GM21528 (cell line): ENCODE measurements around the gene LYPD3.

Experiments
- ATAC-seq: cut with Tn5 transposase; IDR thresholded peaks from one replicate; pipeline ENCODE4 v1.9.1; 2021; ENCODE audit warnings: mild to moderate bottlenecking, moderate library complexity; ENCODE audit not compliant: unreplicated experiment, low FRiP score

The LYPD3 gene

DNA sequence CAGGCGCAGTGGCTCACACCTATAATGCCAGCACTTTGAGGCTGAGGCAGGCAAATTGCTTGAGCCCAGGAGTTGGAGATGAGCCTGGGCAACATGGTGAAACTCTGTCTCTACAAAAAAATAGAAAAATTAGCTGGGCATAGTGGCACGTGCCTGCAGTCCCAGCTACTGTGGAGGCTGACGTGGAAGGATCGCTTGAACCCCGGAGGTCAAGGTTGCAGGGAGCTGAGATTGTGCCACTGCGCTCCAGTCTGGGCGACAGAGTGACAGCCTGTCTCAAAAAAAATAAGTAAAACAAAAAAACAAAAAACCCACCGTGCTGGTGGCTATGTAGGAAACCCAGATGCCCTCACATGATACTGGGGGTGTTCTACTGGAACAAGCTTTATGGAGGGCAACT, 22.8 kb upstream of the LYPD3 start:
- ATAC-seq: no peak

DNA sequence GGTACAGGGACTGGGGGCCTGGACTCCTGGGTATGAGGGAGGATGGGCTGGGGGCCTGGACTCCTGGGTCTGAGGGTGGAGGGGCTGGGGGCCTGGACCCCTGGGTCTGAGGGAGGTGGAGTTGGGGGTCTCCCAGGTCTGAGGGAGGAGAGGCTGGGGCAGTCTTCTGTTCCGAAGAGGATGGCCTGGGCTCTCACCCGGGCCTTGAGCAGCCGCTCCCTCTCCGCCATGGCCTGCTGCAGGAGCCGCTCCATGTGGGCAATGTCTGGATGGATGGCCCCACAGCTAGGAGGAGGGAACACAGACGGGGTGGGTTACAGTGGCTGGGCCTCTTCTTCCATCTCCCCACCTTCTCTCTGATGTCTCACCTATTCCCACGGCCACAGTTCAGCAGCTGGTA, 21.0 kb upstream of the LYPD3 start:
- no peak for ATAC-seq

DNA sequence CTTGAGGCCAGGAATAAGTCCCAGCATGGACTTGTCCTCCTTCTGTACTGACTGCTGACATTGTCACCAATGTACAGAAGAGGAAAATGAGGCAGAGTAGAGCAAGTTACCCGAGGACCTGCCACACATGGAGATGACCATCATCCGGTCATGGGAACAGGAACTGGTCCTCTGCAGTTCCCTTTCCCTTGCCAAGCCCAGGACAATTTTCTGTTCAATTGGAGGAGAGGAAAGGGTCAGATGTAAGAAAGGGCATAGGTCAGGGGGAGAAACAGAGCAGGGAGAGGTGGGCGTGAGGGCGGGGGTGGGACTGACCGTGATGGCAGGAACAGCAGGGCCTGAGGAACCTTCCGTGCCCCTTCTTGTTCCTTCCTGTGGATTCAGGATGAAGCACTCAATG, 20.5 kb upstream of the LYPD3 start:
- no peak for ATAC-seq

DNA sequence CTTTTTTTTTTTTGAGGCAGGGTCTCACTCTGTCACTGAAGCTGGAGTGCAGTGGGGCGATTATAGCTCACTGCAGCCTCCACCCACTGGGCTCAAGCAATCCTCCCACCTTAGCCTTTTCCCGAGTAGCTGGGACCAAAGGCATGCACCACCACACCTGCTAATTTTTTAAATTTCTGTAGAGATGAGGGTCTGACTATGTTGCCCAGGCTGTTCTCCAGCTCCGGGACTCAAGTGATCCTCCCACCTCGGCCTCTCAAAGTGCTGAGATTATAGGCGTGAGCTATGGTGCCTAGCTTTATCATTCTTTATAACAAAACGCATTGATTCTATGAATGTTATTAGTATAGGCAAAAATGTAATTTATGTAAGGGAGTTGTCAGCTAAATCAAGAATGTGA, 17.9 kb upstream of the LYPD3 start:
- ATAC-seq: no peak

DNA sequence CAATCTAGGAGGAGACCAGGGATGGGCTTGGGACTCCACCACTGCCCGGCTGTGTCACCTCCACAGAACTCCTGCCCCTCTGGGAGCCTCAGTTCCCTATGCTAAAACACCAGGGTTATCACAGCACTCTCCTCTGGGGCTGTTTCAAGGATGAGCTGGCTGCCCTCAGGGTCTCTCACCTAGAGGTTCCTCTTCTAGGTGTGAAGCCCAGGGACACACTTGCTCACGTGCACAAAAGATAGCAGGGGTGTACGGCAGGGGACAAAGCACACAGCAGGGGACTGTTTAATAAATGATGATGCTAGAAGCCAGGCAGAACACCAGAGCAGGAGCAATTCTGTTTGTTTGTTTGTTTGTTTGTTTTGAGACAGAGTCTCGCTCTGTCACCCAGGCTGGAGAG, 16.8 kb upstream of the LYPD3 start:
- ATAC-seq: no peak

DNA sequence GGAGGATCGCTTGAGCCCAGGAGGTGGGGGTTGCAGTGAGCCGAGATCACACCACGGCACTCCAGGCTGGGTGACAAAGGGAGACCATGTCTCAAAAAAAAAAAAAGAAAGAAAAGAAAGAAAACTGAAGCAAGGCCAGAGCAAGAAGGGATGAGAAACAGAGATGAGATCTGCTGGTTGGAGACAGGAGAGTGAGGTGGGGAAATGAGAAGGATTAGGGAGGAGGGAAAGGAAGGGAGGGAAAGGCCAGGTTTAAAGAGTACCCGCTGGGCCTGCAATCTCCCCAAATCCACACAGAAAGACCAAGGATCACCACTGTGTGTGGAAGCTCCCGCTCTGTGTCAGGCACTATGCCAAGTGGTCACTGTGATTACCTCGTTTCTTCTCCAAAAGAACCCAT, 16.3 kb upstream of the LYPD3 start:
- no peak for ATAC-seq

DNA sequence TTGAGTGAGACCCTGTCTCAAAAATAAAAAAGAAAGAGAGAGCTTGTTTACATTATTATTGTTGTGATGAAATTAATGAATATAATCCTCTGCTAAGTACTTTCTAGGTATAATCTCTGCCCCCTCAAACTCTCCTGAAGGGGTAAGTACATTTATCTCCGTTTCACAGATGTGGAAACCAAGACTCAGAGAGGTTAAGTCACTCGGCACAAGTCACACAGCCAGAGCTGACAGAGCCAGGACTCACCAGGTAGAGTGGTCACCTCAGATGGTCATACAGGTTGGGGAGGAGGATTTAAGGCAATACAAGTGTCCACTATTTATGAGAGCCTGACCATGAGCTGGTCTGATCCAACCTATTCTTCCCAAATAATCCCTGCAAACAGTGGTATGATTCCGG, 15.2 kb upstream of the LYPD3 start:
- ATAC-seq: no peak

DNA sequence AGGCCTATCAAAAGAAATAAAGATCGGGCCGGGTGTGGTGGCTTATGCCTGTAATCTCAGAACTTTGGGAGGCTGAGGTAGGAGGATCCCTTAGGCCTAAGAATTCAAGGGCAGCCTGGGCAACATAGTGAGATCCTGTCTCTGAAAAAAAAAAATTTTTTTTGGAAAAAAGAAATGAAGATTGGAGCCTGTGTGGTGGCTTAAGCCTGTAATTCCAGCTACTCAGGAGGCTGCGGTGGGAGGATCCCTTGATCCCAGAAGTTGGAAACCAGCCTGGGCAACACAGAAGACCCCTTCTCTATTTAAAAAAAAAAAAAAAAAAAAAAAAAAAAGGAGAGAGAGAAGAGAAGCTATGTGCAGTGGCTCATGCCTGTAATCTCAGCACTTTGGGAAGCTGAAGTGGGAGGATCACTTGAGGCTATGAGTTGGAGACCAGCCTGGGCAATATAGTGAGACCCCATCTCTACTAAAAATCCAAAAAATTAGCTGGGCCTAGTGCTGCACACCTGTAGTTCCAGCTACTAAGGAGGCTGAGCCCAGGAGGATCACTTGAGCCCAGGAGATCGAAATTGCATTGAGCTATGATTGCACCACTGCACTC, 14.7 kb upstream of the LYPD3 start:
- no peak for ATAC-seq

DNA sequence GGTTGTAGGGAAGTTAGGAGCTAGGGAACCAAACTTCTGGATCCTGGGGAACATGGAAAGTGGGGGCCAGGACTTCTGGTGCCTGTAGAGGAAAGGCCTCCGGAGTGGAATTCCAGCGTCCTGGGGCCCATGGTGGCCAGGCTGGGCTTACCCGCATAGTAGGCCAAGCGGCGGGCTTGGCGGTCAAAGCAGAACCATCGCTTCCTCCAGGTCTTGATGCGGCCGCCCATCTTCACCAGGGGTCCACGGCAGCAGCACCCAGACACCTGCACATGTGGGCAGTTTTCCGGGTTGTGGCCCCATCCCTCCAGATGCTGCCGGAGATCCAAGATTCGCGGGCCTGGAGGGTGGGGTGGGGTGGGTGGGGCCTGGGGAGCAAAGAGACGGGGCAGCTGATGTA, 13.8 kb upstream of the LYPD3 start:
- no peak for ATAC-seq

DNA sequence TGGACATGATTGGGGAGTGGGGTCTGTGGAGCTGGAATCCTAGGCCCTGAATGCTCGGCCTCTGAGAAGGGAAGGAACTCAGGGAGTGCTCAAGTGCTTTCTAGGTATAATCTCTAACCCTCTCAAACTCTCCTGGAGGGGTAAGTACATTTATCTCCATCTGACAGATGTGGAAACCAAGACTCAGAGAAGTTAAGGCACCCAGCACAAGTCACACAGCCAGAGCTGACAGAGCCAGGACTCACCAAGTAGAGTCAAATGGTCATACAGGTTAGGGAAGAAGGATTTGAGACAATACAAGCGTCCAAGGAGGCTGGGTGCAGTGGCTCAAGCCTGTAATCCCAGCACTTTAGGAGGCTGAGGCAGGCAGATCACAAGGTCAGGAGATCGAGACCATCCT, 12.9 kb upstream of the LYPD3 start:
- ATAC-seq: no peak

DNA sequence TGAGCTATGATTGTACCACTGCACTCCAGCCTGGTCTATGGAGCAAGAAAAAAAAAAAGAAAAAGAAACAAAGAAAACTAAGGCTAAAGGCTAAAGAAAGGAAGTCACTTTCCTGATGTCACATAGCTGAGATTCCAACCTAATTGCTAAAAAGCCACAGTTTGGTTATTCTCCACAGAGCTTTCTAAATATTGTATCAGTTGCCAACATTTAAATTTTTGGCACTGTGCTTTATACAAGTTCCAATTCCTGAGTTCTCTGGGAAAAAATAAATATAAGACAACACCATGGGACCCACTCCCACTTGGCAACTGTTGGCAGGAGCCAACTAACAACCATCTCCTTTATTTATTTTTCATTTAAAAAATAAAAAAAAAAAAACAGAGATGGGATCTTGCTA, 11.2 kb upstream of the LYPD3 start:
- ATAC-seq: no peak

DNA sequence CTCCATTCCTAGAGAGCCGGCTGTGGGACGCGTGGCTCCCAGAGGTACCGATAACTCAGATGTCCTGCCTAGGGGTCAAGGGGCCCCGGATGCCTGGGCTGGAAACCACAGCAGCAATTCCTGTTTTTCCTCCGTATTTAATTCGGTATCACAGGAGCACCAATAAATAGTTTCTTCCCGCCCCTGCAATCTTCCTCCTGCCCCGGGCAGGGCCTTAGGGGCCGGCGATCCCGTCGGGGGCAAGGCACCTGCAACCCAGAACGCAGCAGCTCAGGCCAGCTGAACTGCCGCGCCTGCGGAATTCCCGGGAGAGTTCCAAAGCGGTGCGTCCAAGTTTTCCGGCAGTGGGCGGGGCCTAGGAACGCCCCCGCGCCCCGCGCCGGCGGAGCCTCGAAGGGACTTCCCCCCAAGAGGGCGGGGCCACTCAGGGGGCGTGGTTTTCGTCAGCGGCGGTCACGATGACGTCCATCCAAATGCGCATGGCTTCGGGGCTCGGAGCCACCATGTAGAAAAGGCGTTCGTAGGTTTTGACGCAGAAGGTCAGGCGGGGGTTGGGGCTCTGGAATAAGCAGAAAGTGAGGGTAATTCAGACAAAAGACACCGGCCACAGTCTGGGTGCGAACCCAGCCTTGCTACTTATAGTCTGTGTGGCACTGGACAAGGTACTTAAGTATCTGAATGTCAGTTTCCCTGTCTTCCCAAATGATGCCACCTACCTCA, 9.7 kb upstream of the LYPD3 start:
- no peak for ATAC-seq

DNA sequence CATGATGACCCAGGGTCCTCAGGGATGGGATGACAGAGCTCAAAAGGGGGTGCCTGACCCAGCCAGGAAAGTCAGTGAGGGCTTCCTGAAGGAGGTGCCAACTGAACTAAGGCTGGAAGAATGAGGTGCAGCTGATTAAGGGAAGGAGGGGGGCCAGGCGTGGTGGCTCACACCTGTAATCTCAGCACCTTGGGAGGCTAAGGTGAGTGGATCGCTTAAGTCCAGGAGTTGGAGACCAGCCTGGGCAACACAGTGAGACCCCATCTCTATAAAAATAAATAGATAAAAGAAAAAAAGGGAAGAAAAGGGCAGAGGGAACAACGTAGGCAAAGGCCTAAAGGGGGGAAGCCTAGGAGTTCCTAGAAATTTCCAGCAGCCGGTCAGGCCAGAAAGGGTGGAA, 9.1 kb upstream of the LYPD3 start:
- no peak for ATAC-seq

DNA sequence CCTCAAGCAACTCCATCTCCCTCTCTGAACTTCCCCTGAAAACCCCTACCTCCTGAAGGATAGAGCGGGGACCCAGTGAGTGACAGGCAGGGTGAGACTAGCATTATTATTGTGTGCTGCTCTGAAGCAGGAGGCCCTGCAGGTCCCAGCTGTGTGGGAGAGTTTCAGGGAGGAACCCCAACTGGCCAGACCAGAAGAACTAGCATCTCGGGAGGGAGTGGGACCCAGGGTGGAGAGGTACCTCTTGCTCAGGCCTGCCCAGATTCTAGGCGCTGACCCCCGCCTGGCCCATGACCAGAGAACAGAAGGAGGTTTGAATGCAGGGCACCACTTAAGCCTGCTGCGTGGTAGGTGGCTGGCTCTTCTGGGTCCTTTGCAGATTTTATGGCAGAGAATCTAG, 5.7 kb upstream of the LYPD3 start:
- ATAC-seq: no peak

DNA sequence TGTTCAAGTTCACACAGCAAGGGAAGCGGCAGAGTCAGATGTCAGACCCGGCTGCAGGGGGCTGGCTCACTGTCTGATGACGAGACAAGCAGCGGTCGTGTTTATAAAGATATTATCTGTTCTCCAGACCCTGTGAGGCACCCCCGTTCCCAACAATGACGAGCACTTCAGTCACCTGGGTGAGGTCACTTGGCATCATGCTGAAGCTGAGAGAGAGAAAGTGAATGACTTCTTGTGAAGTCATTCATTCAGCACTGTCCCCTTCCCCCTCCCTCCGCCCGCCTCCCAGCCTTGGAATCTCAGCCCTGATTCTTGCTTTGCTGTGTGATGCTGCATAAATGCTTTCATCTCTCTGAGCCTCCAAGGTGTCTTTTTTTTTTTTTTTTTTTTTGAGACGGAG, 4.9 kb upstream of the LYPD3 start:
- ATAC-seq: no peak

DNA sequence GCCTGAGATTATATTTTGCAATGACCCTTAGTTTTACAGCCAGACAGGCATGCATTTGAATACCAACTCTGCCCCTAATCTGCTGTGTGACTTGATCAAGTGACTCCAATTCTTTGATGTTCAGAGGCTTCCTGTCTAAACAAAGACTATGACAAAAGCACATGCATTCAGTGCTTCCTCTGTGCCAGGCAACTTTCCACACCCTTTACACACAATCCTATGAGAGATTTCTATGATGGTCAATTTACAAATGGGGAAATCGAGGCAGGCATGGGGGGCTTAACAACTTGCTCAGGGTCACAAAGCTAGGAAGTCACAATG, 3.7 kb upstream of the LYPD3 start:
- no peak for ATAC-seq

DNA sequence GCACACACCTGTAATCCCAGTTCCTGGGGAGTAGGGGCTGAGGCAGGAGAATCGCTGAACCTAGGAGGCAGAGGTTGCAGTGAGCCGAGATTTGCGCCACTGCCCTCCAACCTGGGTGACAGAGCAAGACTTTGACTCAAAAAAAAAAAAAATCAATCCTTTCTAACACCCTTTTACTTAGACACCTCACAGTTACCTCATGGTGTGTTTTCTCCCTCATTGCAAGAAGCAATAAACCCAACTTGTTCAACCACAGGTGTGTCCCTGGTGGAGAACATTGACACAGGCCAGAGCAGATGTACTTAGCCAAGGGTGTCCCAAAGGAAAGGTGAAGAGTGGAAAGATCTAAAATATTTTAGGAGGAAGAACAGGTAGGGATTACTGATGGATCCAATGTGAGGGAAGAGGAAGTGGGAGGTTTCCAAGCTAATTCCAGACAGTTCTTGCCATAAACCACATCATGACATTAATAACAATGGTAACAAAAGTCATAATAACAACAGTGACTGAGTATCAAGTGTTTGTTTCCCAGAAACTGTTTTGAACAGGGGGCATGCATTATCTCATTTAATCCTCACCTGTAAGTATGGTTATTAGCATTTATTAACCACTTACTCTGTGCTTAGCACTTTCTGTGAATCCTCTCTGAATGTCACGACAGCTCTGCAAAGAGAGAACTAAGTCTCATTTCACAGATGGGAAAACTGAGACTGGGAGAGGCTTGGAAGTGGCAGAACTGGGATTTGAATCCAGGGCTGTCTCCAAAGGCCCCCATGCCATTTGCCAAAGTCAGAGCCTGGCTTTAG, 3.1 kb upstream of the LYPD3 start:
- no peak for ATAC-seq

DNA sequence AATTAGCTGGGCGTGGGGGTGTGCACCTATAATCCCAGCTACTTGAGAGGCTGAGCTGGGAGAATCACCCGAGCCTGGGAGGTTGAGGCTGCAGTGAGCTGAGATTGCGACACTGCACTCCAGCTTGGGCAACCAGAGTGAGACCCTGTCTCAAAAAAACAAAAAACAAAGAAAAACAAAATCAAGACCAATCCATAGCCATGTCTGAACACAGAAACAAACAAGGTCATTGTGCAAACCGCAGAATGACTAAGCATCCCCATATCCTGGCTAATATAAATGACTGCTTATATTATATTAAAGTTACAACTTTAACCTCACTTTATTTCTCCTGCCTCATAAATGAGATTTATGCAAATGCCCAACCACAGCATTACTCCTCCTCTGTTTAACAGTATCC, 2.3 kb upstream of the LYPD3 start:
- no peak for ATAC-seq

DNA sequence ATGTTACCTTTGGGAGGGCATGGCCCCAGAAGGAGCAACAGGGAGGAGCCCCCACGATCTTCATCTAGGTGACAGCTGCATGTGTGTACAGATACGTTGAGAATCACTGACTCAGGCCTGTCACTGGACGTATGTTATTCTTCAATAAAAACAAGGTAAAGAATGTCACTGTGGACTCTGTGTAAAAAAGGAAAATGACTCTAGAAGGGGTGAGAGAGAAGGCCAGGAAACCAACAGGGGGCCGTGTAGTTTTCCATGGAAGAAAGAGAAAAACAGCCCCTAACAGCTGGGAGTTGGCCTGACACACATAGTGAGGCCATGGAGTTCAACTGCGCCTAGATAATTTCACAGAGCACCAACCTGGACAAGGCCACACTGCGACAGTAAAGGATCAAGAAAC, 1.9 kb upstream of the LYPD3 start:
- no peak for ATAC-seq

DNA sequence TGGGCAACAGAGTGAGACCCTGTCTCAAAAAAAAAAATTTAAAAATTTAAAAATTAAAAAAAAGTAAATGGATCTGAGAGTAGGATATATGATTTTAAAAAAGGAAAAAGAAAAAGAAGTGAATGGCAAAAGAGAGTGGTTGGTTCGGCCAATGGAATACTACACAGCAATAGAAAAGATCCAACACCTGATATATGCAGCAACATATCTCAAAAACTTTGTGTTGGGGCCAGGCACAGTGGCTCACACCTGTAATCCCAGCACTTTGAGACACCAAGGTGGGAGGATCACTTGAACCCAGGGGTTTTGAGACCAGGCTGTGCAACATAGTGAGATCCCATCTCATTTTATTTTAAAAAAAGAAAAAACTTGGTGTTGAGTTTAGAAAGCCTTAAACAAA, 1.4 kb upstream of the LYPD3 start:
- no peak for ATAC-seq

DNA sequence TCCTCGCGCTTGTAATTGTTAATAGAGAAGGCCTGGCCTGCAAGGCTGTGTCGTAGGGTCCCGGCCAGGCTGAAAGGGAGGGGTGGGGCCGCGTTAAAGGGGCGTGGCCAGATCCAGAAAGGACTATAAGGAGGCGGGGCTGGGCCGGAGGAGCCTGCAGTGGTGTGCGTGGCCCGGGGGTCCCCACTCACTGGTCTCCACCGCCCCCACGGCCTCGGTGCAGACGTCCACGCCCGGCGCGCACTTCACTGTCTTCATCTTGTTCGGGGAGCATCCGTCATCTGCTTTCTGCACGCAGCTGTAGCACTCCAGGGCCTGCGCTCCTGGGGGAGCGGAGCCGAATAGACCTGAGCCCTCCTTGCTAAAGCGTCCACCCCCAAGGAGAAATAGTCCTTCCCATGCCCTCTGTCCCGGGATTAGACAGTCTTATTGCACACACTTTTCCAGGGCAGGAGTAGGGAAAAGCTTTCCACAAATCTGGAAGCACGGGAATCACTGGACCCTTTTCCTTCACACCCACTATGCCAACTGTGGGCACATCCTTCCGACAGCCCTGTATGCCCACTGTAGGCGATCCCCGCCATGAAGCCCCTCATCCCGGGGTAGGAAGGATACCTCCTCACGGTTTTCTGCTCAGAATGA, 1.2 kb downstream of the LYPD3 start:
- ATAC-seq: peak; percentile 45
